Large intestine (tissue), 3 donors: ENCODE measurements around the gene CCDC68. TPM values are rescaled to one million over a fixed set of nuclear protein-coding genes. Genes with fewer than 3 reads are reported as not detected.

Experiments used
- DNase-seq, 2 donors: peaks; one replicate each; pipeline versions ENCODE4 v3.0.0 to v3.0.0-alpha.2; 2013
- H3K27ac ChIP-seq: one replicate; pipeline ENCODE4 v1.5.1; 2013; ENCODE audit warnings: low read length
- H3K27me3 ChIP-seq: 2 replicates; pipeline ENCODE4 v1.6.1; 2013; ENCODE audit warnings: low read length; ENCODE audit not compliant: control insufficient read depth, insufficient read depth
- H3K36me3 ChIP-seq: 2 replicates; pipeline ENCODE4 v1.6.1; 2013; ENCODE audit warnings: low read length; ENCODE audit not compliant: control insufficient read depth, insufficient read depth
- H3K4me1 ChIP-seq: one replicate; pipeline ENCODE4 v1.6.1; 2013; ENCODE audit warnings: low read length; ENCODE audit not compliant: control insufficient read depth, insufficient read depth
- H3K4me3 ChIP-seq: one replicate; pipeline ENCODE4 v1.5.1; 2013; ENCODE audit warnings: low read length
- H3K9me3 ChIP-seq: one replicate; pipeline ENCODE4 v1.6.1; 2013; ENCODE audit warnings: mild to moderate bottlenecking, low read depth, low read length, moderate library complexity; ENCODE audit not compliant: control insufficient read depth
- WGBS: methylation state at CpG from one replicate; pipeline ENCODE4 v1.1.5; 2013; ENCODE audit warnings: low lambda C conversion rate; ENCODE audit not compliant: insufficient coverage; 5-methylcytosine and 5-hydroxymethylcytosine counted together
- polyA plus RNA-seq: library from polyadenylated mRNA; unstranded; fragments of 120-200 nt; gene quantifications from one replicate; pipeline ENCODE4 v1.2.1, GENCODE V29; 2013

CCDC68 gene
- polyA plus RNA-seq, 1 donor = 46.3 TPM

- H3K9me3 ChIP-seq = no peaks in the 10 kb centered on the region
- H3K27me3 ChIP-seq = no peaks in the 10 kb centered on the region
- H3K4me1 ChIP-seq = peaks cover 8% of the 10 kb centered on the region
- no peak overlapping the region for H3K4me3 ChIP-seq
- H3K36me3 ChIP-seq = no peaks in the 10 kb centered on the region
- DNase-seq = no peak
- 100% methylated on average over 1 of the region's 4 CpGs for WGBS
- H3K27ac ChIP-seq = no peak overlapping the region
Measured at GRCh38 chr18:54961868-54962267, 2.6 kb upstream of the CCDC68 start.

GRCh38 chr18:54961016-54961423 lies 1.8 kb upstream of the CCDC68 start:
- no peak overlapping the region for H3K27ac ChIP-seq
- H3K9me3 ChIP-seq = no peaks in the 10 kb centered on the region
- peak in 1 of 2 donors; percentile 39 for DNase-seq
- no peaks in the 10 kb centered on the region for H3K27me3 ChIP-seq
- H3K4me3 ChIP-seq = no peak overlapping the region
- WGBS = 0% methylated on average over 1 of the region's 2 CpGs
- peaks cover 8% of the 10 kb centered on the region for H3K4me1 ChIP-seq
- H3K36me3 ChIP-seq = no peaks in the 10 kb centered on the region

- Histone ChIP-seq H3K27me3 (no peaks in the 10 kb centered on the region), H3K36me3 (no peaks in the 10 kb centered on the region), H3K27ac (peak overlapping the region; percentile 40), H3K4me1 (peaks cover 8% of the 10 kb centered on the region), H3K4me3 (no peak overlapping the region), H3K9me3 (no peaks in the 10 kb centered on the region)
- DNase-seq = peak in 1 of 2 donors; percentile 29
- WGBS = no CpG with 5 or more reads among the region's 3 CpGs
Measured at GRCh38 chr18:54960197-54960596, 936 bp upstream of the CCDC68 start.

DNA sequence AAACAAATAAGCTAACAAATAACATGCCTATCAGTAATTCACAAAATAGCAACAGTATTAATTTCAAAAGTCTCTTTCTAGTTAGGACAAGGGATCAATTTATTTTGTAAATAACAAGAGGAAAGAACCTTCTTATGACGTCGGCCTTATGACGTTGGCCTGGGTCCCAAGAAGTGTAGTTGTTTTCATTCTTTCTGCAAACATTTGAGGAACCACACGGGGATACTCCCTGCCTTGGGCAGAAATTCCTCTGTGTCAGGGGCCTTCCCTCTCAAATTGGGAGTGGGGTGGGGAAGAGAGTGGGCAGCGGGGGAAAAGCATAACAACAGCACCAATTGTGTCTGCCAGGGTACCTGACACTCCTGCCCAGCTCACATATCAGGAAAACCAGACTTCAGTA lies 1.3 kb downstream of the CCDC68 start:
- H3K4me1 ChIP-seq = peaks cover 8% of the 10 kb centered on the region
- peak in 1 of 2 donors; percentile 60 for DNase-seq
- no CpG with 5 or more reads among the region's 5 CpGs for WGBS

GRCh38 chr18:54957296-54957832 lies 1.9 kb downstream of the CCDC68 start:
- Histone ChIP-seq H3K27me3 (no peaks in the 10 kb centered on the region), H3K9me3 (no peaks in the 10 kb centered on the region), H3K36me3 (no peaks in the 10 kb centered on the region), H3K27ac (peak overlapping the region; percentile 99), H3K4me1 (peaks cover 8% of the 10 kb centered on the region), H3K4me3 (peak overlapping the region; percentile 99)
- WGBS = 50% methylated on average over 1 of the region's 2 CpGs
- DNase-seq = peak in 1 of 2 donors; percentile 42

More for the DNA sequence above, 1.3 kb downstream of the CCDC68 start:
- H3K4me3 ChIP-seq = peak overlapping the region; percentile 99
- no peaks in the 10 kb centered on the region for H3K27me3 ChIP-seq
- no peaks in the 10 kb centered on the region for H3K36me3 ChIP-seq
- H3K27ac ChIP-seq = peak overlapping the region; percentile 99
- no peaks in the 10 kb centered on the region for H3K9me3 ChIP-seq

DNA sequence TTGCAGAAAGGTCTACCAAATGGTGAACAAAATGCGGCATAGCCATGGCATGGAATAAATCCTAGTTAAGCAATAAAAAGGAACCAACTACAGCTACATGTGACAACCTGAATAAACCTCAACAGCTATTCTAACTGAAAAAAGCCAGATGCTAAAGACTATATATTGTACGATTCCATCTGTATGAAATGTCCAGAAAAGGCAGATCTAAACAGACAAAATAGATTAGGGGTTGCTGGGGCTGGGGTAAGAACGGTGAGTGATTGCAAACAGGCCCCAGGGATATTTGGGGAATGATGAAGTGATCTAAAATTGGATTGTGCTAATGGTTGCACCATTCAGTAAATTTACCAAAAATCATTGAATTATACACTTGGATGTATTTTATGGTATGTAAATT lies 2.8 kb downstream of the CCDC68 start:
- WGBS = no CpG with 5 or more reads among the region's 3 CpGs

DNA sequence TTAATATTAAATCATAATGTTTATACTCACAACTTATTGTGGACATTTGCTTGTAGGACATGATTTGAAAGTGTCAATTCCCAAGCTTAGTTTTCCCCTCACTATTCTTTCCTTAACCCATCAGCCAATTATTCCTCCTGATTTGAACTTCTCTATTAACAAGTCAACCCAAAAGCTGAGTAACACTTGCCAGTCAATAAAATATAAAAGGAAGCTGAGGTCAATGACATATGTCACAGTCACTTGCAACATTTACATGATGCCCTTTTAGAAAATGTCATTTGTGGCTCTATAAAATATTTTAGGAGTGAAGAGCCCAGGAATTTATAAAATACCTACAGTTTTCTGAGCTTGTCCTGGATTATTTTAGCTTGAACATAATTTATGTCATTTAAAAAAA lies 7.2 kb downstream of the CCDC68 start:
- H3K4me3 ChIP-seq = no peak overlapping the region
- H3K4me1 ChIP-seq = peaks cover 6% of the 10 kb centered on the region
- no peaks in the 10 kb centered on the region for H3K36me3 ChIP-seq
- no peak for DNase-seq
- no peaks in the 10 kb centered on the region for H3K27me3 ChIP-seq
- no peak overlapping the region for H3K27ac ChIP-seq
- no peaks in the 10 kb centered on the region for H3K9me3 ChIP-seq

More for the DNA sequence above, 2.8 kb downstream of the CCDC68 start:
- Histone ChIP-seq H3K36me3 (no peaks in the 10 kb centered on the region), H3K4me1 (peaks cover 8% of the 10 kb centered on the region), H3K4me3 (no peak overlapping the region), H3K9me3 (no peaks in the 10 kb centered on the region), H3K27me3 (no peaks in the 10 kb centered on the region), H3K27ac (no peak overlapping the region)
- no peak for DNase-seq

DNA sequence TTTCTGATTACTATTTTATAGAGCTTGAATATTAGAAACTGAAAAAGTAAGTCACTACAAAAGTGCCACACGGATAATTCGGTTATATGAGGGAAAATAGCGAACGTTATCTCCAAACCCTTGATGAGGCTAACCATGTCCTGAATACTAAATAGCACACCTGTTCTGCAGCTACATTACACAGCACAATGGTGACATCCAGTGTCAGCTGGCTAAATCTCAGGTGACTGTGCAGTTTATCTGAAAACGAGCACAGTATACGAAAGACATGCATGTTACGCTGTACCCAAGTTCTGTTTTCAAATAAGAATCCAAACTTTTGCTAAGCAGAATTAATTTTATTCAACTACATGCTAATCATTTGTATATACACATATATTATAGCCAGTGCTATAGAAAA lies 9.0 kb downstream of the CCDC68 start:
- DNase-seq = peak in 1 of 2 donors; percentile 28
- Histone ChIP-seq H3K4me3 (no peak overlapping the region), H3K4me1 (peaks cover 17% of the 10 kb centered on the region), H3K9me3 (no peaks in the 10 kb centered on the region), H3K27ac (no peak overlapping the region), H3K27me3 (no peaks in the 10 kb centered on the region), H3K36me3 (no peaks in the 10 kb centered on the region)
- whole genome bisulfite sequencing = 100% methylated on average over 1 of the region's 7 CpGs

GRCh38 chr18:54949588-54949987 lies 9.7 kb downstream of the CCDC68 start:
- no peaks in the 10 kb centered on the region for H3K9me3 ChIP-seq
- peaks cover 17% of the 10 kb centered on the region for H3K4me1 ChIP-seq
- H3K27ac ChIP-seq = no peak overlapping the region
- no peaks in the 10 kb centered on the region for H3K27me3 ChIP-seq
- H3K36me3 ChIP-seq = no peaks in the 10 kb centered on the region
- no peak overlapping the region for H3K4me3 ChIP-seq
- WGBS = no CpG with 5 or more reads among the region's 3 CpGs
- no peak for DNase-seq

DNA sequence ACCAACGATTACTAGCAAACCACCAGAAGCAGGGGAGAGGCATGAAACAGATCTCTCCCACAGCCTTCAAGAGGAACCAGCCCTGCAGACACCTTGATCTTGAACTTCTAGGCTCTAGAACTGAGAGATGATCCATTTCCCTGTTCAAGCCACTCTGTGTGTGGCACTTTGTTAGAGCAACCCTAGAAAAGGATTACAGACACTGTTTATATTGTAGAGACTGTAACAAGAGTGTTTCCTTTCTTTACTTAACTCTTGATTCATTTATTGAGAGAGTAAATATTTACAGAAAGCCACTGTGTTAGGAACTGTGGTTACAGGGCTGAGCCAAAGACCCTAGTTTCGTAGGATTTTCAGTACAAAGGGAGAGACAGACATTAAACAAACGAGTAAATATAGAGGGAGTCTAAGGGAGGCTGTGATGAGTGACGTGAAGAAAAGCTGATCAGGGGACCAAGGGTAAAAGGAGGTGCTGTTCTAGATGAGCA lies 10.9 kb downstream of the CCDC68 start:
- 63% methylated on average over 1 of the region's 4 CpGs for WGBS
- H3K4me1 ChIP-seq = peaks cover 17% of the 10 kb centered on the region
- DNase-seq = peak in 1 of 2 donors; percentile 38

GRCh38 chr18:54947091-54947490 lies 12.2 kb downstream of the CCDC68 start:
- peak in 1 of 2 donors; percentile 16 for DNase-seq
- Histone ChIP-seq H3K27me3 (no peaks in the 10 kb centered on the region), H3K36me3 (peaks cover 6% of the 10 kb centered on the region), H3K4me1 (peaks cover 17% of the 10 kb centered on the region), H3K9me3 (no peaks in the 10 kb centered on the region), H3K4me3 (no peak overlapping the region), H3K27ac (peak overlapping the region; percentile 45)
- 60% methylated on average over 1 of the region's 1 CpG for WGBS

More for the DNA sequence above, 10.9 kb downstream of the CCDC68 start:
- H3K9me3 ChIP-seq = no peaks in the 10 kb centered on the region
- H3K27me3 ChIP-seq = no peaks in the 10 kb centered on the region
- no peaks in the 10 kb centered on the region for H3K36me3 ChIP-seq
- no peak overlapping the region for H3K4me3 ChIP-seq
- H3K27ac ChIP-seq = peak overlapping the region; percentile 4
